Karpas-422 (cell line): Measurements from ENCODE around the gene BBIP1. TPM values are rescaled to one million over a fixed set of nuclear protein-coding genes. Genes with fewer than 3 reads are reported as not detected.
"Not testable (repeated sequence)": the region's sequence is repeated elsewhere in the genome, so short reads cannot be mapped to it uniquely, and the experiment has no call there.

Experiments
- DNase-seq: peaks from one replicate; pipeline ENCODE4 v3.0.0-alpha.2; 2015
- H2AFZ ChIP-seq: fragments of 200-600 bp; sonication (generic); 2 replicates; pipeline ENCODE4 v1.6.1; 2014; ENCODE audit warnings: antibody characterized with exemption, low read length, mixed read lengths
- H3K27ac ChIP-seq: fragments of 200-600 bp; sonication (generic); 2 replicates; pipeline ENCODE4 v1.5.1; 2014; ENCODE audit warnings: mild to moderate bottlenecking, low read length, moderate library complexity
- H3K27me3 ChIP-seq: fragments of 200-600 bp; sonication (generic); 2 replicates; pipeline ENCODE4 v1.6.1; 2014; ENCODE audit warnings: low read length, mixed read lengths
- H3K36me3 ChIP-seq: fragments of 200-600 bp; sonication (generic); 2 replicates; pipeline ENCODE4 v1.6.1; 2014; ENCODE audit warnings: low read length, mixed read lengths; ENCODE audit not compliant: insufficient read depth
- H3K4me1 ChIP-seq: fragments of 200-600 bp; sonication (generic); 2 replicates; pipeline ENCODE4 v1.6.1; 2014; ENCODE audit warnings: mild to moderate bottlenecking, low read length, mixed read lengths
- H3K4me2 ChIP-seq: fragments of 200-600 bp; sonication (generic); 2 replicates; pipeline ENCODE4 v1.6.1; 2014; ENCODE audit warnings: low read length, low read depth, mild to moderate bottlenecking; ENCODE audit not compliant: poor library complexity, severe bottlenecking
- H3K4me3 ChIP-seq: fragments of 200-600 bp; sonication (generic); 2 replicates; pipeline ENCODE4 v1.5.1; 2014; ENCODE audit warnings: mild to moderate bottlenecking, antibody characterized with exemption, low read length, mixed read lengths
- H3K79me2 ChIP-seq: fragments of 200-600 bp; sonication (generic); 2 replicates; pipeline ENCODE4 v1.6.1; 2014; ENCODE audit warnings: mild to moderate bottlenecking, low read length, mixed read lengths
- H3K9ac ChIP-seq: fragments of 200-600 bp; sonication (generic); 2 replicates; pipeline ENCODE4 v1.6.0; 2014; ENCODE audit warnings: low read length
- H3K9me2 ChIP-seq: fragments of 200-600 bp; sonication (generic), shearing (Covaris generic); replicated peaks from 2 replicates; pipeline ENCODE4 v1.6.0; 2014; ENCODE audit warnings: mild to moderate bottlenecking, low read length, moderate library complexity; ENCODE audit not compliant: insufficient read depth
- H3K9me3 ChIP-seq: fragments of 300-700, 200-600 bp; sonication (generic); 2 replicates; pipeline ENCODE4 v1.6.1; 2014; ENCODE audit warnings: low read length, mixed read lengths
- H4K20me1 ChIP-seq: fragments of 200-600 bp; sonication (generic); 2 replicates; pipeline ENCODE4 v1.6.1; 2014; ENCODE audit warnings: mild to moderate bottlenecking, antibody characterized with exemption, low read length, low read depth; ENCODE audit not compliant: insufficient read depth
- total RNA-seq: library from RNA; depleted of rRNA; stranded (reverse); fragments of >200 nt; shearing (Covaris generic); gene quantifications from 2 replicates; pipeline ENCODE4 v1.2.3, GENCODE V29; 2014; ENCODE audit warnings: low replicate concordance

Gene BBIP1
- total RNA-seq, 1 experiment from 2014 or later = 53.8 TPM

GRCh38 chr10:110867011-110867806 lies 51.8 kb downstream of the BBIP1 start:
- not testable (repeated sequence) for H3K36me3 ChIP-seq, H3K9me3 ChIP-seq, H3K27me3 ChIP-seq, H3K9me2 ChIP-seq, H4K20me1 ChIP-seq, H3K79me2 ChIP-seq
- peak overlapping the region; percentile 72 for H3K4me2 ChIP-seq
- peak overlapping the region; percentile 56 for H3K9ac ChIP-seq
- peak overlapping the region; percentile 55; the same call in 1 of the 2 replicates for H2AFZ ChIP-seq
- DNase-seq = peak; percentile 86
- peak overlapping the region; percentile 53 for H3K4me3 ChIP-seq
- H3K27ac ChIP-seq = peak overlapping the region; percentile 79
- H3K4me1 ChIP-seq = peaks cover 62% of the 10 kb centered on the region

DNA sequence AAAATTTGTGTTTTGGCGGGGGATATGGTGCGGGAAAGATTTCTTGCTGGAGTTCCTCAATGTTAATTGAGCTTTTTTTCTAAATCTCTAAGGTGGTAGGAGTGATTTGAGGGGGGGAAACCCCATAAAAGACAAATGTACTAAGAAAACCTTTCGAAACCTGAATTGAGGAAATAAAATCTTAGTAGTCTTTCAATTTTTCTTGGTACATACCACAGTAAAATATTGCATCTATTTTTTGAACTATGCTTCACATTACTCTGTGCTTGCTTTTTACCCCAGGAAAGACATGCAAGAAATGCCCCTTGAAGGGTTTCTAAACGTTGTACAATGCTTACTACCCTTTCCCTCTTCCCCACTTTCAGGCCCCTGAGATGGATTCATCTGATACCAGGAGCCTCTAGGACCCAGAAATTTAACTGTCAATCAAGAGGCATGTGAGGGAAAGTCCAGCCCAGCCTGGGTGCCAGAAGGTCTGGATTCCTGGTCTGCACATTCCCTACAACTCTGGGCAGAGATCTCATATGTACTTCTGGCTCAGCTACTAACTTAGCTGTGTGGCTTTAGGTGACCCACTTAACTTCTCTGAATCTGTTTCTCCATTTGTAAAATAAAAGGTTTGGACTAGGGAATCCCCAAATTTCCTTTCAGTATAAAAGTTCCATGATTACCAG lies 53.0 kb downstream of the BBIP1 start:
- no peaks in the 10 kb centered on the region for H3K9me3 ChIP-seq
- 0 out of 2 replicates have a peak overlapping the region, but pooled peaks have one; percentile 8 for H3K9ac ChIP-seq
- H3K4me3 ChIP-seq = peak overlapping the region; percentile 38; the same call in 1 of the 2 replicates
- H3K4me1 ChIP-seq = peaks cover 61% of the 10 kb centered on the region
- no peaks in the 10 kb centered on the region for H3K27me3 ChIP-seq
- peak; percentile 71 for DNase-seq
- no peaks in the 10 kb centered on the region for H3K79me2 ChIP-seq
- no peaks in the 10 kb centered on the region for H3K36me3 ChIP-seq
- no peaks in the 10 kb centered on the region for H3K9me2 ChIP-seq
- H3K4me2 ChIP-seq = peak overlapping the region; percentile 72
- 0 out of 2 replicates have a peak overlapping the region, but pooled peaks have one; percentile 1 for H2AFZ ChIP-seq
- peak overlapping the region; percentile 60 for H3K27ac ChIP-seq
- H4K20me1 ChIP-seq = no peaks in the 10 kb centered on the region

- Histone ChIP-seq H3K9ac (peak overlapping the region; percentile 8), H3K4me1 (peaks cover 64% of the 10 kb centered on the region), H3K4me2 (peak overlapping the region; percentile 72), H2AFZ (peak overlapping the region; percentile 13; the same call in 1 of the 2 replicates), H3K9me2 (no peaks in the 10 kb centered on the region), H3K79me2 (no peaks in the 10 kb centered on the region), H4K20me1 (no peaks in the 10 kb centered on the region), H3K27ac (peak overlapping the region; percentile 60), H3K27me3 (no peaks in the 10 kb centered on the region), H3K9me3 (no peaks in the 10 kb centered on the region), H3K36me3 (no peaks in the 10 kb centered on the region), H3K4me3 (peak overlapping the region; percentile 38; the same call in 1 of the 2 replicates)
- no peak for DNase-seq
Observed at GRCh38 chr10:110865186-110865808, 53.7 kb downstream of the BBIP1 start.

DNA sequence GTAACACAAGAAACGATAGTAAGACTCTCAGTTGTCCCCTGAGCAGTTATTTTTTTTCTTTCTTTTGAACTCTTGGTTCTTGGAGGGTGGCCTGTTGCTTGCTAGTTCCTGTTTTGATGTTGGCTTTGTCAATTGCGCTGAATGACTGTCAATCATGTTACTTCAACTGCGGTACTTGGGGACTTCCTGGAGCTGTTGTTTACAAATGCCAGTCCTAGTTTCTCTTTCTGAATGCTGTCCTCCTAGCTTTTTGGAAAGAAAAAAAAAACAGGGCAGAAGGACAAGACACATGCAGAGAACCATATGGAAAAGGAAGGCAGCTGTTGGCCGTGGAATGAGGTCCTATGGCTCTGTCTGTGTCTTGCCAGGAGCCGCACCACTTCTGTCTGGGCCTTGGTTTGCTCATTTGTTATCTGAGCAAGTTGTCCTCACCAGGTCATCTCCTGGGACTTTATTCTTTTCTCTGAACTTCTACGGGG lies 54.3 kb downstream of the BBIP1 start:
- no peak overlapping the region for H3K9ac ChIP-seq
- no peak overlapping the region for H3K4me3 ChIP-seq
- H3K4me1 ChIP-seq = peaks cover 70% of the 10 kb centered on the region
- H3K27me3 ChIP-seq = no peaks in the 10 kb centered on the region
- peak overlapping the region; percentile 72 for H3K4me2 ChIP-seq
- no peaks in the 10 kb centered on the region for H3K9me2 ChIP-seq
- no peaks in the 10 kb centered on the region for H3K9me3 ChIP-seq
- no peaks in the 10 kb centered on the region for H4K20me1 ChIP-seq
- H3K27ac ChIP-seq = 0 out of 2 replicates have a peak overlapping the region, but pooled peaks have one; percentile 60
- H3K79me2 ChIP-seq = no peaks in the 10 kb centered on the region
- H3K36me3 ChIP-seq = no peaks in the 10 kb centered on the region
- peak overlapping the region; percentile 13; the same call in 1 of the 2 replicates for H2AFZ ChIP-seq
- no peak for DNase-seq

GRCh38 chr10:110863956-110864355 lies 55.0 kb downstream of the BBIP1 start:
- H3K27me3 ChIP-seq = no peaks in the 10 kb centered on the region
- no peak for DNase-seq
- H3K9me3 ChIP-seq = no peaks in the 10 kb centered on the region
- H2AFZ ChIP-seq = no peak overlapping the region
- no peak overlapping the region for H3K27ac ChIP-seq
- no peak overlapping the region for H3K4me2 ChIP-seq
- no peaks in the 10 kb centered on the region for H4K20me1 ChIP-seq
- H3K9ac ChIP-seq = no peak overlapping the region
- H3K4me1 ChIP-seq = peaks cover 68% of the 10 kb centered on the region
- no peaks in the 10 kb centered on the region for H3K9me2 ChIP-seq
- no peak overlapping the region for H3K4me3 ChIP-seq
- no peaks in the 10 kb centered on the region for H3K36me3 ChIP-seq
- H3K79me2 ChIP-seq = no peaks in the 10 kb centered on the region

- no peak for DNase-seq
- no peaks in the 10 kb centered on the region for H3K9me3 ChIP-seq
- no peak overlapping the region for H3K4me2 ChIP-seq
- no peak overlapping the region for H2AFZ ChIP-seq
- no peak overlapping the region for H3K9ac ChIP-seq
- no peak overlapping the region for H3K4me3 ChIP-seq
- H3K9me2 ChIP-seq = no peaks in the 10 kb centered on the region
- H3K27me3 ChIP-seq = no peaks in the 10 kb centered on the region
- peaks cover 64% of the 10 kb centered on the region for H3K4me1 ChIP-seq
- no peaks in the 10 kb centered on the region for H3K79me2 ChIP-seq
- no peak overlapping the region for H3K27ac ChIP-seq
- H3K36me3 ChIP-seq = no peaks in the 10 kb centered on the region
- no peaks in the 10 kb centered on the region for H4K20me1 ChIP-seq
Observed at GRCh38 chr10:110863361-110863760, 55.6 kb downstream of the BBIP1 start.

GRCh38 chr10:110862961-110863360 lies 56.0 kb downstream of the BBIP1 start:
- H3K27ac ChIP-seq = no peak overlapping the region
- H3K79me2 ChIP-seq = no peaks in the 10 kb centered on the region
- no peaks in the 10 kb centered on the region for H3K36me3 ChIP-seq
- H4K20me1 ChIP-seq = no peaks in the 10 kb centered on the region
- H2AFZ ChIP-seq = no peak overlapping the region
- H3K9ac ChIP-seq = no peak overlapping the region
- no peaks in the 10 kb centered on the region for H3K27me3 ChIP-seq
- H3K4me1 ChIP-seq = peaks cover 64% of the 10 kb centered on the region
- no peak overlapping the region for H3K4me2 ChIP-seq
- no peaks in the 10 kb centered on the region for H3K9me2 ChIP-seq
- DNase-seq = no peak
- no peaks in the 10 kb centered on the region for H3K9me3 ChIP-seq
- H3K4me3 ChIP-seq = no peak overlapping the region
